Measurements from ENCODE around the gene TTC38. TPM values are rescaled to one million over a fixed set of nuclear protein-coding genes. Genes with fewer than 3 reads are reported as not detected.
"Not testable (repeated sequence)": the region's sequence is repeated elsewhere in the genome, so short reads cannot be mapped to it uniquely, and the experiment has no call there.

Gene TTC38
- polyA plus RNA-seq, 2 of the 4 experiments (the other 2 are of a cell fraction) = 12.4 to 22.1 TPM

GRCh38 chr22:46265627-46266026 lies 2.2 kb upstream of the TTC38 start:
- POLR2A ChIA-PET; H3K9me3 ChIP-seq; H3K4me2 ChIP-seq; DNase-seq (ENCODE audit: low read depth in 1 of 2, low spot score in 1 of 2); CTCF ChIA-PET; H3K4me3 ChIP-seq; ATAC-seq; FAIRE-seq; H3K27ac ChIP-seq: not testable (repeated sequence)
- TF ChIP-seq ZFP36 (IDR thresholded peaks at IDR 0.05; ENCODE audit: borderline replicate concordance, partially characterized antibody) = peak; percentile 70
- H3K4me1 ChIP-seq = peaks cover 18% of the 10 kb centered on the region; the same call in 1 of the 3 replicates
- WGBS (ENCODE audit: missing lambda C conversion rate) = 76% methylated on average over 4 of the region's 4 CpGs

DNA sequence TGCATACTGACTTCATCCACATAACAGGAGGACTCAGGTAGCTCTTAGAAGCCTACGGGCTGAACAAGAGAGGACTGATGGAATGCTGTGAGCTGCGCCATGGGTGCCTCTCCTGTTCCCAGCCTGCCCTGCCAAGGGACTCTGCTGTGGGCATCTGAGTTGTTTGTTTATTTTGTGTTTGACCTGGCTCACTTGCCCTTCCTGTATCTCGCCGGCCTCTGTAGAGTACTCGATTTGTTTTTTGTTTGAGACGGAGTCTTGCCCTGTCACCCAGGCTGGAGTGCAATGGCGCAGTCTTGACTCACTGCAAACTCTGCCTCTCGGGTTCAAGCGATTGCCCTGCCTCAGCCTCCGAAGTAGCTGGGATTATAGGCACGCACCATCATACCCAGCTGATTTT lies 1.8 kb downstream of the TTC38 start:
- ChIA-PET CTCF (interaction anchor here (0.6 to 1.6 kb wide), 2 partner anchors 75 to 263 kb away, joined by 5 to 6 read pairs; no protein-coding TSS in a partner anchor), POLR2A (no interaction called here)
- FAIRE-seq (no peak), ATAC-seq (no peak), DNase-seq (ENCODE audit: low read depth in 1 of 2, low spot score in 1 of 2) (no peak)
- TF ChIP-seq FOSL2 (IDR thresholded peaks at IDR 0.05) (no peak), FOSL2 (CRISPR knock-in tag; IDR thresholded peaks at IDR 0.05) (no peak)
- WGBS (ENCODE audit: missing lambda C conversion rate) = 84% methylated on average over 9 of the region's 11 CpGs
- H3K9me3 ChIP-seq = peaks cover 6% of the 10 kb centered on the region; the same call in 1 of the 3 replicates
- no peak overlapping the region for H3K4me3 ChIP-seq
- H3K4me2 ChIP-seq = peak overlapping the region; percentile 95; the same call in 1 of the 3 replicates
- H3K27ac ChIP-seq = no peak overlapping the region
- H3K4me1 ChIP-seq = peaks cover 18% of the 10 kb centered on the region; the same call in 1 of the 3 replicates

DNA sequence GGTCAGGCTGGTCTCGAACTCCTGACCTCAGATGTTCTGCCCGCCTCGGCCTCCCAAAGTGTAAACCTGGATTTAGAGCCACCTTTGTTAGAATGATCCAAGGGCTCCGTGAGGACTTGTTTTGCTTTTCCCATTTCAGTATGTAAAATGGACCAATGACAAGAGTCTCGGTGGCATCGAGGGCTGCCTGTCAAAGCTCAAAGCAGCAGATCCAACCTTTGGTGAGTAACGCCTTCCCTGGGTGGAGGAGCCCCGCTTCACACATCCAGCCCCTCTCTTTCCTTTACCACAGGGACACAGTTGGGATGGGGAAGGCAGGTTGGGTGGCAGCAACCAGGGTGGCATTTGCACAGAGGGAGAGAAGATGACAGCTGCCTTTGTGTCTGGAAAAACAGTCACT lies 4.4 kb downstream of the TTC38 start:
- no peak for DNase-seq (ENCODE audit: low read depth in 1 of 2, low spot score in 1 of 2)
- no peak overlapping the region for H3K27ac ChIP-seq
- no peak for FAIRE-seq
- H3K4me3 ChIP-seq = no peak overlapping the region
- CTCF ChIA-PET = no interaction called here
- POLR2A ChIA-PET = no interaction called here
- H3K4me1 ChIP-seq = peaks cover 13% of the 10 kb centered on the region; the same call in 1 of the 3 replicates
- WGBS (ENCODE audit: missing lambda C conversion rate) = 92% methylated on average over 8 of the region's 8 CpGs
- no peaks in the 10 kb centered on the region for H3K9me3 ChIP-seq
- TF ChIP-seq NFE2L2 (conservative IDR thresholded peaks at IDR 0.05; ENCODE audit: low read length) = no peak
- no peak for TF ChIP-seq HOXB13 (CRISPR knock-in tag; IDR thresholded peaks at IDR 0.05; ENCODE audit: low read depth)
- TF ChIP-seq FOSL2 (IDR thresholded peaks at IDR 0.05) = no peak
- no peak for TF ChIP-seq FOSL2 (CRISPR knock-in tag; IDR thresholded peaks at IDR 0.05)
- no peak for TF ChIP-seq NR3C1 (IDR thresholded peaks at IDR 0.05)
- no peak for TF ChIP-seq CHD4 (IDR thresholded peaks at IDR 0.05; ENCODE audit: borderline replicate concordance)
- TF ChIP-seq MAZ (IDR thresholded peaks at IDR 0.05; ENCODE audit: borderline replicate concordance, low read depth, low read length) = no peak
- TF ChIP-seq, protein P1, sequence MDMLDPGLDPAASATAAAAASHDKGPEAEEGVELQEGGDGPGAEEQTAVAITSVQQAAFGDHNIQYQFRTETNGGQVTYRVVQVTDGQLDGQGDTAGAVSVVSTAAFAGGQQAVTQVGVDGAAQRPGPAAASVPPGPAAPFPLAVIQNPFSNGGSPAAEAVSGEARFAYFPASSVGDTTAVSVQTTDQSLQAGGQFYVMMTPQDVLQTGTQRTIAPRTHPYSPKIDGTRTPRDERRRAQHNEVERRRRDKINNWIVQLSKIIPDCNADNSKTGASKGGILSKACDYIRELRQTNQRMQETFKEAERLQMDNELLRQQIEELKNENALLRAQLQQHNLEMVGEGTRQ (IDR thresholded peaks at IDR 0.05) = no peak
- TF ChIP-seq EP300 (IDR thresholded peaks at IDR 0.05) = no peak
- TF ChIP-seq RAD21 (conservative IDR thresholded peaks at IDR 0.05 in 1 of 2, IDR thresholded peaks at IDR 0.05 in 1 of 2) = no peak
- TF ChIP-seq ZC3H11A (IDR thresholded peaks at IDR 0.05) = no peak
- no peak for TF ChIP-seq MYC (IDR thresholded peaks at IDR 0.05; ENCODE audit: borderline replicate concordance, low read length)
- no peak for TF ChIP-seq JUNB (IDR thresholded peaks at IDR 0.05)
- no peak for TF ChIP-seq KDM1A (IDR thresholded peaks at IDR 0.05; ENCODE audit: low read depth)
- no peak for TF ChIP-seq FOSB (CRISPR knock-in tag; IDR thresholded peaks at IDR 0.05)
- TF ChIP-seq JUN (IDR thresholded peaks at IDR 0.05) = no peak
- no peak for TF ChIP-seq ZNF302 (CRISPR knock-in tag; IDR thresholded peaks at IDR 0.05)
- TF ChIP-seq NPAS2 (CRISPR knock-in tag; IDR thresholded peaks at IDR 0.05; ENCODE audit: borderline replicate concordance) = no peak
- TF ChIP-seq, protein P2, sequence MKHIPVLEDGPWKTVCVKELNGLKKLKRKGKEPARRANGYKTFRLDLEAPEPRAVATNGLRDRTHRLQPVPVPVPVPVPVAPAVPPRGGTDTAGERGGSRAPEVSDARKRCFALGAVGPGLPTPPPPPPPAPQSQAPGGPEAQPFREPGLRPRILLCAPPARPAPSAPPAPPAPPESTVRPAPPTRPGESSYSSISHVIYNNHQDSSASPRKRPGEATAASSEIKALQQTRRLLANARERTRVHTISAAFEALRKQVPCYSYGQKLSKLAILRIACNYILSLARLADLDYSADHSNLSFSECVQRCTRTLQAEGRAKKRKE (CRISPR knock-in tag; IDR thresholded peaks at IDR 0.05; ENCODE audit: low read depth) = no peak
- TF ChIP-seq RCOR1 (IDR thresholded peaks at IDR 0.05; ENCODE audit: low read depth, low read length) = no peak
- no peak overlapping the region for H3K4me2 ChIP-seq
- ATAC-seq = no peak
